T-helper 17 cell (primary cell): ENCODE results near the gene TDRD7. TPM values are rescaled to one million over a fixed set of nuclear protein-coding genes. Genes with fewer than 3 reads are reported as not detected.

Experiments
- ATAC-seq: fragments of 150-1000 bp; cut with Tn5 transposase; 2 replicates; pipeline ENCODE4 v1.10.0; 2021; ENCODE audit warnings: mild to moderate bottlenecking, moderate library complexity
- DNase-seq, 3 donors: peaks; one replicate each; pipeline versions ENCODE4 v3.0.0 to v3.0.0-alpha.2; 2020 to 2021
- H3K9me3 ChIP-seq: one replicate; pipeline ENCODE4 v1.7.0; 2013; ENCODE audit warnings: low read length, mild to moderate bottlenecking; ENCODE audit not compliant: control insufficient read depth, poor library complexity, severe bottlenecking
- H3K27ac Mint-ChIP-seq: one replicate; pipeline ENCODE4 v1.8.0; 2022; ENCODE audit warnings: mild to moderate bottlenecking, moderate library complexity, mixed read lengths
- H3K27me3 Mint-ChIP-seq: one replicate; pipeline ENCODE4 v1.8.0; 2022; ENCODE audit warnings: mixed read lengths
- H3K36me3 Mint-ChIP-seq: one replicate; pipeline ENCODE4 v1.8.0; 2022; ENCODE audit warnings: low read depth, mixed read lengths
- H3K4me1 Mint-ChIP-seq: one replicate; pipeline ENCODE4 v1.8.0; 2022; ENCODE audit warnings: mild to moderate bottlenecking, mixed read lengths
- H3K4me3 Mint-ChIP-seq: one replicate; pipeline ENCODE4 v1.8.0; 2022; ENCODE audit warnings: mild to moderate bottlenecking, moderate library complexity, mixed read lengths
- total RNA-seq, 4 donors: library from RNA in 2 of 4; stranded (reverse) in 2 of 4; gene quantifications; one replicate each; pipeline ENCODE4 v1.2.3 and lab custom pipeline; 2022 to 2026

TDRD7 gene
- total RNA-seq, 2 donors from 2014 or later, result 8.5 to 10.4 TPM

DNA sequence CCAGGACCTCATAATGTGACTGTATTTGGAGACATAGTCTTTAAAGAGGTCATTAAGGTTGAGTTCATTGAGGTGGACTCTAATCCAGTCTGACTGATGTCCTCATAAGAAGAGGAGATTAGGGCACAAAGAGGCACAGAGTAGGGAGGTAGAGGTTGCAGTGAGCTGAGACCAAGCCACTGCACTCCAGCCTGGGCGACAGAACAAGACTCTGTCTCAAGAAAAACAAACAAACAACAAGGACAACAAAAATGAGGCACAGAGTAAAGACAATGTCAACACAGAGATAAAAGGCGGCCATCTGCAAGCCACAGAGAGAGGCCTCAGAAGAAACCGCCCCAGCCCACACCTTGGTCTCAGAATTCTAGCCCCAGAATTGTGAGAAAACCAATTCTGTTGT, 17.0 kb upstream of the TDRD7 start:
- no peak for ATAC-seq
- no peak for DNase-seq
- H3K27ac Mint-ChIP-seq, result no peak overlapping the region
- no peaks in the 10 kb centered on the region for H3K9me3 ChIP-seq
- H3K4me3 Mint-ChIP-seq, result no peak overlapping the region
- peaks cover 4% of the 10 kb centered on the region for H3K27me3 Mint-ChIP-seq
- H3K4me1 Mint-ChIP-seq, result peaks cover 10% of the 10 kb centered on the region
- peaks cover 2% of the 10 kb centered on the region for H3K36me3 Mint-ChIP-seq

DNA sequence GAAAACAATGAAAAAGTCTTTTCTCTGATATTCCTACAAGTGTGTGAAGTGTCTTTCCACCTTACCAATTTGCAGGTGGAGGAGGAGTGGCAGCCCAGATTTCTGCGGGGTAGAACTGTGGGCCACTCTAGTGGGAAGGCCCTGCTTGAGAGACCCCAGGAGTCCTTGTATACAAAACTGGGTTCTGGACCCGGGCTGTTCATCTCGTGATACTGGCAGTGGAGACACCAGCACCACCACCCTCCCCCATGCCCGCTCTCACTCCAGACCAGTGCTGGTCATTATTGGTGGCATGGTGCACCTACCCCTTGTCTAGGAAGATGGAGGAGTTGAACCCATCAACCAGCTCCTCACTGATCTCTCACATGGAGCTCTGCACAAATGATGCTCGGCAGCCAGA, 16.2 kb upstream of the TDRD7 start:
- H3K27me3 Mint-ChIP-seq, result peaks cover 5% of the 10 kb centered on the region
- peaks cover 2% of the 10 kb centered on the region for H3K36me3 Mint-ChIP-seq
- H3K4me1 Mint-ChIP-seq, result peaks cover 12% of the 10 kb centered on the region
- ATAC-seq (no peak), DNase-seq (no peak)
- H3K27ac Mint-ChIP-seq, result no peak overlapping the region
- no peak overlapping the region for H3K4me3 Mint-ChIP-seq
- H3K9me3 ChIP-seq, result no peaks in the 10 kb centered on the region

DNA sequence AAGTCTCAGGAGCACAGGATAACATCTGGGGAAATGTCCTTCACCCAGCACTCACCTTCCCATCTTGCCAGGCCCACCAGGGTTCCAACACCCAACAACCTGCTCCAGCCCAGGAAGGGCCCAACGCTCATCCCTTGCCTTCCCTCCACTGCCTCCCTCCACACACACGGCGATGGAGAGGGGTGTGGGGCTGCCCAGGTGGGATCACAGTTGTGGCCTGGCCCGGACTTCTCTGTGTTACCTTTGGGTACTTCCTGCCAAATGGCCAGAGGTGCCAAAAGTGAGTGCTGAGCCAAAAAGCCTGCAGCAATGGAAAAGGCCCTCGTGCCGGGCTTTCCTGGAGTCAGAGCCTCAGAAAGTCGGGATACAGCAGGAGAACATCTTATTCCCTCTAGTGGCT, 15.6 kb upstream of the TDRD7 start:
- ATAC-seq, result no peak
- Mint-ChIP-seq H3K27ac (no peak overlapping the region), H3K4me1 (peaks cover 12% of the 10 kb centered on the region), H3K4me3 (no peak overlapping the region), H3K27me3 (peaks cover 9% of the 10 kb centered on the region), H3K36me3 (peaks cover 2% of the 10 kb centered on the region)
- DNase-seq, result no peak
- H3K9me3 ChIP-seq, result no peaks in the 10 kb centered on the region

DNA sequence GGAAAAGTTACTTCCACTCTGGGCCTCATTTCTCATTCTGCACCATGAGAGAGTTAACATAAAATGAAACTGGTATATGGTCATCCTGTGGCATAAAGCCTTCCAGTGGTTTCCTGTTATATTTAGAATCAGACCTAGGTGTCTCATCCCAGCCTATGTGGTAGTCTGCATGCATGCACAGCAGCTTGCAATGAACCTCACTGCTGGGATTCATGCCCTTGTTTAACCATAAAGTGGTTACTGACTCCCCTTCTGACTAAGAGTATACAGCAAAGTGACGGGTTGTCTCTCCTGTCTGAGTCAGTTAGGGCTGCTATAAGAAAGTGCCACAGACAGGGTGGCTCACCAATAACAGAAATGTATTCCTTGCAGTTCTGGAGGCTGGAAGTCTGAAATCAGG, 14.7 kb upstream of the TDRD7 start:
- no peak overlapping the region for H3K4me3 Mint-ChIP-seq
- H3K27me3 Mint-ChIP-seq, result peaks cover 5% of the 10 kb centered on the region
- ATAC-seq, result no peak
- H3K9me3 ChIP-seq, result no peaks in the 10 kb centered on the region
- H3K36me3 Mint-ChIP-seq, result peaks cover 2% of the 10 kb centered on the region
- no peak for DNase-seq
- H3K4me1 Mint-ChIP-seq, result peaks cover 12% of the 10 kb centered on the region
- no peak overlapping the region for H3K27ac Mint-ChIP-seq

DNA sequence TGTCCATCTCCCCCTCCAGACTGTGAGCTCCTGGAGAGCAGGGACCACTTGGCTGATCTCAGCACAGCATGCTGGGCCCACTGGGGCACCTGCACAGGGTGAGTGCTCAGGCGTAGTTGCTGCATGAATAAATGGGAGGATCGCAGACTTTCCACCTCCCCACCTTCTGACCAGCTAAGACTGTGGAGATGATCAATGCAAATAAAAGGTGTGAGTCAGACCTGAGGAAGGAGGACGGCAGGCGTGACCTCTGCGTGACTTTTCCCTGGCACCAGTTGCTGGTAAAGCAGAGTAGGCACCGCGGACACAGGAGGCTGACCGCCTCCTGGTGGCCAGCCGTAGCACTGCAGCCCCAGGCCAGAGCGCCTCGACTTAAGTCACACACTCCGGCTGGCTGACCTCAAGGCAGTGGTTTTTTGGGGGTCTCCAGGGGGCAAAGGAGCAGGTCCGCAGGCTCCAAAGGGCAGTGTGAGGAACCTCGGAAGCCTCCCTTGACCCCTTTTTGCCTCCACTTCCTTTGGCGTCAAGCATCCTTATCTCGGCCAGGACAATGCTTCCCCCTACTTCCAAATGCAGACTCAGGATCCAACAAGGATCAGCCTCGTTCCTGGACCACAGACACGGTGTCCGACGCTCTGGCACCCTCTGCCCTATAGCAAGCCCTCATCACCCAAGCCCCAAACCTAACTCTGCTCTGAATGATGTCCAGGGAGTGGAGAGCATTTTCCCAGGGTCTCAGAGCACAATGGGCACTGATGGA, 12.7 kb upstream of the TDRD7 start:
- peaks cover 4% of the 10 kb centered on the region for H3K36me3 Mint-ChIP-seq
- ATAC-seq (peak; percentile 85), DNase-seq (peak; percentile 48 to 62 (median 57))
- H3K27me3 Mint-ChIP-seq, result peaks cover 5% of the 10 kb centered on the region
- H3K9me3 ChIP-seq, result no peaks in the 10 kb centered on the region
- no peak overlapping the region for H3K4me3 Mint-ChIP-seq
- no peak overlapping the region for H3K27ac Mint-ChIP-seq
- peaks cover 12% of the 10 kb centered on the region for H3K4me1 Mint-ChIP-seq

DNA sequence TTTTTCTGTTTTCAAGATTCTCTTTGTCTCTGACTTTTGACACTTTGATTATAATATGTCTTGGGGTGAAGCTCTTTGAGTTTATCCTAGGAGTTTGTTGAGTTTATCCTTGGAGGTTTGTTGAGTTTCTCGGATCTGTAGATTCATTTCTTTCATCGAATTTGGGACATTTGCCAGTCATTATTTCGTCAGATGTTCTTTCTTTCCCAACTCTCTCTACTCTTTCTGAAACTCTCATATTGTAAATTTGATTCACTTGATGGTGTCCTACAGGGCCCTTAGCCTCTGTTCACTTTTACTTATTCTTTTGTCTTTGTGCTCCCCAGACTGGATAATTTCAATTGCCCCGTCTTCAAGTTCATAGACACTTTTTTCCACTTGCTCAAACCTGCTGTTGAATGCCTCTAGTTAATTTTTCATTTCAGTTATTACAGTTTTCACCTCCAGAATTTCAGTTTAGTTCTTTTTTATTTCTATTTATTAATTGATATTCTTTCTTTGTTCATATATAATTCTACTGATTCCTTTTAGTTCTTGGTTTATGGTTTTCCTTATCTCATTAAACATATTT, 8.1 kb upstream of the TDRD7 start:
- DNase-seq, result no peak
- ATAC-seq, result no peak
- H3K27ac Mint-ChIP-seq, result no peak overlapping the region
- peaks cover 8% of the 10 kb centered on the region for H3K4me1 Mint-ChIP-seq
- no peaks in the 10 kb centered on the region for H3K9me3 ChIP-seq
- peaks cover 35% of the 10 kb centered on the region for H3K27me3 Mint-ChIP-seq
- H3K4me3 Mint-ChIP-seq, result no peak overlapping the region
- peaks cover 6% of the 10 kb centered on the region for H3K36me3 Mint-ChIP-seq

DNA sequence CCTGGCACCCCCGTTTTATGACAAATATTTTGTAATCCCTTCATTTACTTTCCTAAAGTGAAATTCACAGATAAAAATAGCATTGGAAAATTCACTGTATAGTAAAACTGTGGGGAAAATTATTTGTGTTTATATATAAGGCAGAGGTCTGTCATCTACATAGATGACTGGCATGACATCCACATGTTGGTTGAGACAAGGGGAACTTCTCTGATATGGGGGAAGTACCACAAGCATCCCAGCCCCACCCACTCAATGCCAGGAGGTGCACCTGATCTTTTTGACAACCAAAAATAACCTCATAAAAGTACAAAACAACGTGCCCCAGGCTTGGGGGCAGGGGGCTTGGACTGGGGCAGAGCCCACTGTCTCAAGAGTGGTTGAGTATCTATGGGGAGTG, 6.3 kb upstream of the TDRD7 start:
- DNase-seq (no peak), ATAC-seq (no peak)
- H3K9me3 ChIP-seq, result no peaks in the 10 kb centered on the region
- peaks cover 5% of the 10 kb centered on the region for H3K36me3 Mint-ChIP-seq
- peaks cover 40% of the 10 kb centered on the region for H3K27me3 Mint-ChIP-seq
- no peak overlapping the region for H3K4me3 Mint-ChIP-seq
- peaks cover 2% of the 10 kb centered on the region for H3K4me1 Mint-ChIP-seq
- H3K27ac Mint-ChIP-seq, result no peak overlapping the region

DNA sequence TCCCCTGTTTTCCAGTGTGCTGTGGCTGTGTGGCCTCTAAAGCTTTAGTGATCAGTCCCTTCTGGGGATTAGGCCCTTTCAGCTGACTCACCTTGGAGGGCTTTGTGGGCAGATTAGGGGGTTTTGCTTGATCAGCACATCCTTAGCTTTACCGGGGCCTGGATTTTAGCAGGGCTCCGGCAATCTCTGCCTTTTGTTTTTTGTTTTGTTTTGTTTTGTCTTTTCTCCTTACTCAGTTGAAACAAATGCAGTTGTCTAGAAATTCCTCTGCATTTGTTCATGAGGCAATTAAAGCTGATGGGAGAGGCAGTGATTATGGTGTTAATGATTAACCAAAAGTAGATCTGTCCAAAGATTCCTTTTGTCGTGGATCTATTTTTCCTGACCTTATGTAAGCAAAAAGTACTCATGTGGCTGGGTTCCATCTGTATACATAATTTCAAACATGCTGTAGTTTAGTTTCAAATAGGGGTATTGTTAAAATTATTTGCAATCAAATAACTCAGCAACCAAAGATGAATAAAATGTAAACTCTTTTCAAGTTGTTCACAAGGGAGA, 5.2 kb upstream of the TDRD7 start:
- DNase-seq (no peak), ATAC-seq (no peak)
- no peaks in the 10 kb centered on the region for H3K9me3 ChIP-seq
- H3K4me1 Mint-ChIP-seq, result peaks cover 7% of the 10 kb centered on the region
- H3K27ac Mint-ChIP-seq, result no peak overlapping the region
- H3K36me3 Mint-ChIP-seq, result peaks cover 5% of the 10 kb centered on the region
- peaks cover 35% of the 10 kb centered on the region for H3K27me3 Mint-ChIP-seq
- H3K4me3 Mint-ChIP-seq, result no peak overlapping the region

DNA sequence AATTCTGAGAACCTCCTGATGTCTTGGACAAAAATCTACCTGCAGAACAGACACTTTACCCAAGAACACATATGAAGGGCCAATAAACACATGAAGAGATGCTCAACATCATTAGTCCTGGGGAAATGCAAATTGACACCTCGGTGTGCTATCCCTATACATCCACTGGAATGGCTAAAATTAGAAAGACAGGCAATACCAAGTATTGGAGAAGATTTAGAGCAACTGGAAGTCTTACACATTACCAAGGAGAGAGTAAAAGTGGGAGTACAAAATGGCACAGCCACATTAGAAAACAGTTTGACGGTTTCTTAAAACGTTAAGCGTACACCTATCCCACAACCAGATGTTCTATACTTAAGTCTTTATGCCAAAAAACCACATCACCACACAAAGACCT, 3.3 kb upstream of the TDRD7 start:
- ATAC-seq, result no peak
- Mint-ChIP-seq H3K4me3 (no peak overlapping the region), H3K27me3 (peaks cover 35% of the 10 kb centered on the region), H3K4me1 (peaks cover 16% of the 10 kb centered on the region), H3K27ac (no peak overlapping the region), H3K36me3 (peaks cover 6% of the 10 kb centered on the region)
- no peak for DNase-seq
- no peaks in the 10 kb centered on the region for H3K9me3 ChIP-seq

DNA sequence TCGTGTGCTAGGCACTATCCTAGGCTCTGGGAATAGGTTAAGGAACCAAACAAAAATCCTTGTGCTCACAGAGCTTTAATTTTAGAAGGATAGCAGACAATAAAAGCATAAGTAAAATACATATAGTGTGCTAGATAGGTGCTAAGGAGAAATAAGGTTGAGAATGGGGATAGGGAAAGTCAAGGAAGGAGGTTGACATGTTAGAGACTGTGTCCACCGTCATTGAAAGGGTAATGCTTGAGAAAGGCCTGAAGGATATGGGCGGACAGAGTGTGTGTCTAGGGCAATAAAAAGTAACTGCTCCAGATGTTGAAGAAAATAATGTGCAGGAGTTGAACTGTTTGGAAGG, 482 bp upstream of the TDRD7 start:
- peak overlapping the region; percentile 84 for H3K4me3 Mint-ChIP-seq
- peaks cover 29% of the 10 kb centered on the region for H3K27me3 Mint-ChIP-seq
- DNase-seq (no peak), ATAC-seq (peak; percentile 1)
- peak overlapping the region; percentile 84 for H3K27ac Mint-ChIP-seq
- H3K4me1 Mint-ChIP-seq, result peaks cover 28% of the 10 kb centered on the region
- no peaks in the 10 kb centered on the region for H3K9me3 ChIP-seq
- peaks cover 2% of the 10 kb centered on the region for H3K36me3 Mint-ChIP-seq

DNA sequence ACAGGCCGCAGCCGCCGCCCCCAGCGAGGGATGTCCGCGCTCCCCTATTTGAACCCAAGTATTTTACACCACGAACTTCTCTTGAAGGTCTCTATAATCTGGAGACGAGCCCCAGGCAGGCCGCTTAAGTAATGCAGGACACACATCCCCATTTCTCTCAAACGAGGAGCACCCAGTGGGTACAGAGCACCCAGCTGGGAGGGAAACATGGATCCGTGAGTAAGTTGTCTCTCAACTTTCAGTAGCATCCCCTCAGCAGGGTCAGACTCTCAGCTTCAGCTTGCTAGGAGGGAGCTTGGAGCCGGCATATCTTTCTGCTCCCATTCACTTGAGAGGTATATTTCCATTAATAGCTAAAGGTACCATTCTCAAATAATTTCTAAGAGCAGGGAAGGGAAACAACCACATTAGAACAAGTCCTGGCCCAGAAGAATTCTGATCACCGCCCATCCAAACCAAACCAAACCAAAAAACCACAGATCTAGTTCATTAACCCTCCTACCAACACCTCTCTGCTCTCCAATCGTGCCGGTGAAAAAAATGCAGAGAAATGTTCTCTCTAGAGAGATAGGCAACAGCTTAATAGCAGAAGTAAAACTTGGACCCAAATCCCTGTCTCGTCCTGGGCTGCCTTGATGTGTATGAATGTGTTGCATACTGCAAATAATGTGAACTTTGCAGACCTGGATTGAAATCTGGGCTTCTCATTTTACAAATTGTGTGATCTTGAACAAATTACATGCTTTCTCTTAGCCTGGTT, 910 bp downstream of the TDRD7 start:
- peak overlapping the region; percentile 94 for H3K27ac Mint-ChIP-seq
- no peaks in the 10 kb centered on the region for H3K9me3 ChIP-seq
- H3K27me3 Mint-ChIP-seq, result peaks cover 15% of the 10 kb centered on the region
- H3K4me1 Mint-ChIP-seq, result peaks cover 38% of the 10 kb centered on the region
- H3K36me3 Mint-ChIP-seq, result peaks cover 2% of the 10 kb centered on the region
- ATAC-seq (no peak), DNase-seq (no peak)
- H3K4me3 Mint-ChIP-seq, result peak overlapping the region; percentile 84

DNA sequence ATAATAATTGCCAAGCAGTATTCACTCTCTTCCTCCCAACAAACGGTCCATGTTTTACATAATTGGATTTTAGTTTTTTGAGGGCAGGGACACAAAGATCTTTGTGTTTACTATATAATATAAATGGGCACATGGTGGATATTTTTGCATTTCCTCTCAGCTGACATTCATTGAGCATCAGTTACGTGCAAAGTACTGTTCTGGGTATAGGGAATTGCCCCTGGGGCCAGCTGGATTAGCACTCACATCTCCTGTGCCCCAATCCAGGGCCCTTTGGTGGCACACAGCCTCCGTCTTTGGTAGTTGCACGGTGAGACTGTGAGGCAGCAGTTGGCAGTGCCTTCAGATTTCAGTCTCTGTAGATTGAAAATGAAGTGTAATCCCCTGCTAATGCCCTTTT, 1.6 kb downstream of the TDRD7 start:
- peaks cover 44% of the 10 kb centered on the region for H3K4me1 Mint-ChIP-seq
- no peak for DNase-seq
- H3K27ac Mint-ChIP-seq, result peak overlapping the region; percentile 94

DNA sequence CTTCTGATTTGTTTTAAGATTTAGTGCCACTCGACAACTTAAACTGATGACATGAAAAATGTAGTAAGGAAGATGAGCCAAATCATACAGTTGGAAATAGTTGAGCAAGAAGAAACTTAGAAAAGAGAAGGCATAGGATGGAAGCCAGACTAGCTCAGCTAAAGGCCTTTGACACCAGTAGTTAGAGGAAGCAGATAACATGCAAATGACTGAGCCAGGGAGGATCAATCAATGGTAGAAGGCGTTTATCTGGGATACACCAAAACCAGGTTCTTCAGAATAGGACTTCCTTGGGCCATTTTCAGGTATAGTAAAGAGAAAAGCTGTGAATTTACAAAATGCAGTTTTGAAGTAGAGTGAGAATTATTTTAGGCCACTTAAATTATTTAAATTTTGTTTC, 3.2 kb downstream of the TDRD7 start:
- H3K4me3 Mint-ChIP-seq, result no peak overlapping the region
- no peaks in the 10 kb centered on the region for H3K9me3 ChIP-seq
- no peaks in the 10 kb centered on the region for H3K27me3 Mint-ChIP-seq
- DNase-seq (no peak), ATAC-seq (no peak)
- peaks cover 54% of the 10 kb centered on the region for H3K4me1 Mint-ChIP-seq
- H3K36me3 Mint-ChIP-seq, result peaks cover 2% of the 10 kb centered on the region
- H3K27ac Mint-ChIP-seq, result peak overlapping the region; percentile 16

More for the DNA sequence above, 1.6 kb downstream of the TDRD7 start:
- H3K9me3 ChIP-seq, result no peaks in the 10 kb centered on the region
- no peak for ATAC-seq
- Mint-ChIP-seq H3K36me3 (peaks cover 2% of the 10 kb centered on the region), H3K27me3 (peaks cover 8% of the 10 kb centered on the region), H3K4me3 (peak overlapping the region; percentile 84)
